Thoracic aorta (tissue), 2 donors: ENCODE data around the gene VMAC. TPM values are rescaled to one million over a fixed set of nuclear protein-coding genes. Genes with fewer than 3 reads are reported as not detected.

ENCODE experiments used
- ATAC-seq: fragments of 150-250 bp; one replicate; pipeline ENCODE4 v1.8.0; 2017; ENCODE audit warnings: low read depth; ENCODE audit not compliant: insufficient number of reproducible peaks, low FRiP score
- DNase-seq: peaks from one replicate; pipeline ENCODE4 v3.0.0-alpha.2; 2020; ENCODE audit warnings: low spot score
- H3K27ac ChIP-seq, 2 donors: fragments of 200-600 bp; sonication (generic); 1 replicate in 1 of 2; 2 replicates in 1 of 2; pipeline ENCODE4 v1.5.1; 2016; ENCODE audit warnings: mild to moderate bottlenecking in 2 of 2, moderate library complexity in 2 of 2
- H3K27me3 ChIP-seq: fragments of 200-600 bp; sonication (generic); replicated peaks from 2 replicates; pipeline ENCODE4 v1.6.0; 2016; ENCODE audit warnings: mild to moderate bottlenecking; ENCODE audit not compliant: insufficient read depth
- H3K36me3 ChIP-seq: fragments of 200-600 bp; sonication (generic); one replicate; pipeline ENCODE4 v1.5.1; 2016
- H3K4me1 ChIP-seq, 2 donors: fragments of 200-600 bp; sonication (generic); 1 replicate in 1 of 2; 2 replicates in 1 of 2; pipeline versions ENCODE4 v1.5.1 to v1.6.0; 2016; ENCODE audit warnings: low read depth in 2 of 2, mild to moderate bottlenecking in 1 of 2; ENCODE audit not compliant: control insufficient read depth in 1 of 2
- H3K4me3 ChIP-seq: fragments of 200-600 bp; sonication (generic); 2 replicates; pipeline ENCODE4 v1.5.1; 2016; ENCODE audit warnings: mild to moderate bottlenecking
- H3K9me3 ChIP-seq: fragments of 200-600 bp; sonication (generic); 2 replicates; pipeline ENCODE4 v1.5.1; 2016
- total RNA-seq, 2 donors: library from RNA; depleted of rRNA; stranded (reverse); fragments of >200 nt; gene quantifications; one replicate each; pipeline versions ENCODE4 v1.1.0 to v1.2.3, GENCODE V29; 2016
- TF ChIP-seq, protein P1 (sequence below): fragments of 200-600 bp; sonication (generic); IDR thresholded peaks from one replicate; pipeline ENCODE4 v1.5.1; 2019; ENCODE audit warnings: antibody characterized with exemption

Gene VMAC
- total RNA-seq, 2 donors from 2014 or later: 13.3 to 13.6 TPM

DNA sequence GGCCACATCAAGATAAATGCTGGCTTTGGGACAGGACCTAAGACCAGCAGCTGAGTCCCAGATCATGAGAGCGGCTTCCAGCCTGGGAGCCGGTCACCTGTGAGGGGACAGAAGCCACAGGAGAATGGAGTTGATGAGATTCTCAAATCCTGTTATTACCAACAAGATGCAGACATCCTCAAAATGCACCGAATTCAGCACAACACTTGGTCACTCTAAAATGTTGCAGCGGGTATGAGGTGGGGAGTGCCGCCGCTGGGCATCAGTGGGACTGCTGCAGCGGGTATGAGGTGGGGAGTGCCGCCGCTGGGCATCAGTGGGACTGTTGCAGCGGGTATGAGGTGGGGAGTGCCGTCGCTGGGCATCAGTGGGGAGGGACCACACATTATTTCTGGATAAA, 52.1 kb downstream of the VMAC start:
- H3K27me3 ChIP-seq: no peaks in the 10 kb centered on the region
- H3K9me3 ChIP-seq: no peaks in the 10 kb centered on the region
- H3K36me3 ChIP-seq: no peaks in the 10 kb centered on the region
- TF ChIP-seq, protein P1, sequence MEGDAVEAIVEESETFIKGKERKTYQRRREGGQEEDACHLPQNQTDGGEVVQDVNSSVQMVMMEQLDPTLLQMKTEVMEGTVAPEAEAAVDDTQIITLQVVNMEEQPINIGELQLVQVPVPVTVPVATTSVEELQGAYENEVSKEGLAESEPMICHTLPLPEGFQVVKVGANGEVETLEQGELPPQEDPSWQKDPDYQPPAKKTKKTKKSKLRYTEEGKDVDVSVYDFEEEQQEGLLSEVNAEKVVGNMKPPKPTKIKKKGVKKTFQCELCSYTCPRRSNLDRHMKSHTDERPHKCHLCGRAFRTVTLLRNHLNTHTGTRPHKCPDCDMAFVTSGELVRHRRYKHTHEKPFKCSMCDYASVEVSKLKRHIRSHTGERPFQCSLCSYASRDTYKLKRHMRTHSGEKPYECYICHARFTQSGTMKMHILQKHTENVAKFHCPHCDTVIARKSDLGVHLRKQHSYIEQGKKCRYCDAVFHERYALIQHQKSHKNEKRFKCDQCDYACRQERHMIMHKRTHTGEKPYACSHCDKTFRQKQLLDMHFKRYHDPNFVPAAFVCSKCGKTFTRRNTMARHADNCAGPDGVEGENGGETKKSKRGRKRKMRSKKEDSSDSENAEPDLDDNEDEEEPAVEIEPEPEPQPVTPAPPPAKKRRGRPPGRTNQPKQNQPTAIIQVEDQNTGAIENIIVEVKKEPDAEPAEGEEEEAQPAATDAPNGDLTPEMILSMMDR: no peak
- peaks cover 45 to 79% of the 10 kb centered on the region in 2 donors for H3K4me1 ChIP-seq
- no peak for DNase-seq
- no peak overlapping the region for H3K27ac ChIP-seq
- H3K4me3 ChIP-seq: no peak overlapping the region
- ATAC-seq: no peak

DNA sequence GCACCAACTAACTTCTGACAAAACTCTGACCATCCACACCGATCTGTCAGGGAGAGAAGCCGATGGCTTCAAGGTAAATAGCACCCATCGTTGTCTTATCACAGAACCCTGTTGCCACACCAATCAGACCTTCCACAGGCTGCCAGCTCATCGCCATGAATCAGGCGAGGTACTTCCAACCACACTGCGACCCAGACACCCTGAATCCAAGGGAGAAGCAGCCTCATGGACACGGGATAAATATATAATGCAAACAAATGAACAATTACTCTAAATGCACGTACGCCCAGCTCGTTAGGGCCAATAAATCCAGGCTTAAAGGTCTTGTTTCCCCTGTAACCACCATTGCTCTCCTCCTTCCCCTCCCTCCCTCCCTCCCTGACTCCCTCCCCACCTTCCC, 52.5 kb downstream of the VMAC start:
- ATAC-seq (no peak), DNase-seq (no peak)
- H3K36me3 ChIP-seq: no peaks in the 10 kb centered on the region
- H3K27me3 ChIP-seq: no peaks in the 10 kb centered on the region
- H3K4me1 ChIP-seq: peaks cover 45 to 79% of the 10 kb centered on the region in 2 donors
- TF ChIP-seq, protein P1: no peak
- no peaks in the 10 kb centered on the region for H3K9me3 ChIP-seq
- H3K4me3 ChIP-seq: no peak overlapping the region
- no peak overlapping the region for H3K27ac ChIP-seq

DNA sequence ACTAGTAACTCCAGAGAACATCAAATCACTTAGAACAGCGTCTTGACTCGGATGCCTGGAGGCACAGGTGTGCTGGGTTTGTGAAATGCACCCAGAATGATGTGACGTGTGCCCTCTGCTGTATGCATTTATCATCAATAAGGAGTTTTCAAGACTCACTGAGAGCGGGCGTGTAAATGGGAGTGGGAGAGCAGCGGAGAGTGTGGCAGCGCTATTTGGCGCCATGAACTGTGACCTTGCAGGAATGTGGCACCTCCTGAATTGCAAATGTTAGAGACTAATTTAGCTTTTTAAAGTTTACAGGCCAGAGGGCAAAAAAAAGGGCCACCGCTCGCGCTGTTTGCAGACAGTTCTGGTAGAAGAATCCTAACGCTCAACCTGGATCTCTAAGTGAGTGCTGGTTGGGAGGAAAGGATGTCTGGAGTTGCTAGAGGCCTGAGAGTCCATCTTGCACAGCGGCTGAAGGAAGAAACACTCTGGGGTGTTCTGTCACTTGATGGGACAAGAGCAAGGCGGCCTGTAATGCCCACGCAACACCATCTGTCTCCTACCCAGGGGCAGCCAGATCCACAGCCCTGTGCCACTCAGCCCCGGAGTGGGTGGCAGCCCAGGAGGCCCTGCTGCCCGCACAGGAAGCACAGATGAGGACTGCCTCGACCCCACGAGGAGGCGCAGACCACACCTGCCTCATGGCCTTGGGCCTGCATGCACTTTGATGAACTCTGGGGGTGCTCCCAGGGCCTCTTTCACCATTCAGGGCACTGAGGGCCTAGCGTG, 53.6 kb downstream of the VMAC start:
- Histone ChIP-seq H3K27me3 (no peaks in the 10 kb centered on the region), H3K9me3 (no peaks in the 10 kb centered on the region), H3K4me3 (no peak overlapping the region), H3K36me3 (no peaks in the 10 kb centered on the region), H3K27ac (no peak overlapping the region), H3K4me1 (peaks cover 44 to 74% of the 10 kb centered on the region in 2 donors)
- ATAC-seq (no peak), DNase-seq (no peak)
- TF ChIP-seq, protein P1: no peak

DNA sequence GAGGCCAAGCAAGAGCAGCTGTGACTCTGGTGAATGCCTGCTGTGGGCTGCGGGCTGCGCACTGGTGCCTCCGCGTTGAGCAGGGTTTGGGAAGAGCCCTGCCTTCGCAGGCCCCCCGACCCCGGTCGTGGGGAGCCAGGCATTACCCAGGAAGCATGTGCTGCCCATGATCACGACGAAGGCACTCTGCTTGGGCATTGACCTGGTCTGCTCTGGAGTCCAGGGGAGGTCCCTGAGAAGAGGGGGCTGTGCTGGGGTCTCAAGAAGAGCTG, 54.1 kb downstream of the VMAC start:
- Histone ChIP-seq H3K4me3 (no peak overlapping the region), H3K4me1 (peaks cover 39 to 68% of the 10 kb centered on the region in 2 donors), H3K36me3 (no peaks in the 10 kb centered on the region), H3K9me3 (no peaks in the 10 kb centered on the region), H3K27ac (no peak overlapping the region), H3K27me3 (no peaks in the 10 kb centered on the region)
- TF ChIP-seq, protein P1: no peak
- DNase-seq (no peak), ATAC-seq (no peak)

DNA sequence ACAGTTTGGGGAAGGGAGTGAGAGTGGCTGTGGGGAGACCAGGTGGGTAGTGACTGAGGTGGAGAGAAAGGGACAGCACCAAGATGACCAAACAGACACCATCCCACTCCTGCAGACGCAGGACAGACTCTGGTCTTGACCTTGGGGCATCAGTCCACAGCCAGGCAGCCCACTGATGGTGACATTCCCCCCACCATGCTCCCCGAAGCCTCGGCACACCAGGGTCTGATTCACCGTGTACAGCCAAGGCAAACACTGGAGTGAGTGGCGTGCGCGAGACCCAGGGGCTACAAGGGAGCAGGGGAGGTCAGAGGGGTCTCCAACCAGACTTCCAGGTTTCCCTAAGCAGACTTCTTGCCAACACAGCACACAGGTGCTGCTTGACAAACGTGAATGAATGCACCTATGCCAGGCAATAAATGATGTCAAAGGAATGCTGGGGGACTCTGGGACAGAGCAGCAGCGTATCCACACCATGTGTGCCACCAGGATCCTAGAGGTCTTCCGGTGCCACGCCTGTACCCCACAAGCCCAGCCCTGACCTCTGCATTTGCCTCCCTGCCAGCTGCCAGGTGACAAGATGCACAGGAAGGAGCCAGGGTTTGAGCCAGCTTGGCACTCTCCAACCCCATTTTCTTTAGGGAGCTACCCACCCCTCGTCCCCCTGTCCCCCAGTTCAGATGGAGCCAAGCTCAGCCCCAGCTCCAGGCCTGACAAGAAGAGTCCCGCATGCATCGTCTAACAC, 54.8 kb downstream of the VMAC start:
- no peaks in the 10 kb centered on the region for H3K27me3 ChIP-seq
- no peak overlapping the region for H3K4me3 ChIP-seq
- TF ChIP-seq, protein P1: no peak
- H3K4me1 ChIP-seq: peaks cover 33 to 62% of the 10 kb centered on the region in 2 donors
- no peaks in the 10 kb centered on the region for H3K9me3 ChIP-seq
- H3K36me3 ChIP-seq: no peaks in the 10 kb centered on the region
- no peak overlapping the region for H3K27ac ChIP-seq
- DNase-seq (no peak), ATAC-seq (no peak)

Other genes starting within 250 kb of the VMAC start
- 10 to 100 TPM; 16.9 to 43.7 TPM for gene MICOS13, start 224.4 kb upstream of the VMAC start, total RNA-seq
- gene HSD11B1L, start 223.8 kb upstream of the VMAC start, total RNA-seq: 10 to 100 TPM in 1 of 2 donors, 1 to 10 TPM in 1; 7.5 to 11.6 TPM
- 100 to 1,000 TPM; 274 to 397 TPM for gene RPL36, start 214.6 kb upstream of the VMAC start, total RNA-seq
- 10 to 100 TPM; 52.8 to 82.8 TPM for gene LONP1, start 184.7 kb upstream of the VMAC start, total RNA-seq
- under 1 TPM in 1 of 2 donors, not detected in 1; 0.41 TPM for gene CATSPERD, start 184.2 kb upstream of the VMAC start, total RNA-seq
- 1 to 10 TPM; 1.1 to 1.3 TPM for gene PRR22, start 120.1 kb upstream of the VMAC start, total RNA-seq
- 10 to 100 TPM; 16.2 to 33.9 TPM for gene DUS3L, start 113.7 kb upstream of the VMAC start, total RNA-seq
- not detected for gene NRTN, start 99.8 kb upstream of the VMAC start, total RNA-seq
- gene FUT6, start 65.2 kb upstream of the VMAC start, total RNA-seq: not detected
- gene FUT3, start 53.4 kb upstream of the VMAC start, total RNA-seq: not detected
- not detected for gene FUT5, start 34.3 kb upstream of the VMAC start, total RNA-seq
- 100 to 1,000 TPM in 1 of 2 donors, 10 to 100 TPM in 1; 83.2 to 177 TPM for gene NDUFA11, start 1.1 kb upstream of the VMAC start, total RNA-seq
- gene CAPS, start 9.4 kb downstream of the VMAC start, total RNA-seq: 10 to 100 TPM in 1 of 2 donors, 1 to 10 TPM in 1; 8.5 to 48.7 TPM
- 100 to 1,000 TPM in 1 of 2 donors, 10 to 100 TPM in 1; 51.4 to 101 TPM for gene RANBP3, start 73.3 kb downstream of the VMAC start, total RNA-seq
- gene RFX2, start 205.6 kb downstream of the VMAC start, total RNA-seq: 10 to 100 TPM; 21.7 to 30.3 TPM
- 1 to 10 TPM in 1 of 2 donors, not detected in 1; 1.6 TPM for gene ACSBG2, start 230.8 kb downstream of the VMAC start, total RNA-seq